GM12878 (cell line): Measurements from ENCODE around the gene MTRF1L. TPM values are rescaled to one million over a fixed set of nuclear protein-coding genes. Genes with fewer than 3 reads are reported as not detected.
"Not testable (repeated sequence)": the region's sequence is repeated elsewhere in the genome, so short reads cannot be mapped to it uniquely, and the experiment has no call there.

Experiments
- ATAC-seq: fragments of 200-7000 bp; cut with Tn5 transposase; 3 replicates; pipeline ENCODE4 v1.9.1; 2020; ENCODE audit warnings: mild to moderate bottlenecking, moderate library complexity
- BruUV-seq: library from RNA; stranded (reverse); fragments of 400-500 nt; replicated peaks from 2 replicates; lab custom pipeline; 2021; lab: Mats Ljungman, UMichigan
- CTCF ChIA-PET: fragments of 300-600 bp; sonication (Branson Sonifier 250); formaldehyde crosslinking; extraction: SDS; loops from one replicate; lab custom pipeline; 2021; ENCODE audit warnings: inconsistent platforms; lab: Yijun Ruan, JAX
- POLR2A ChIA-PET: fragments of 350-600 bp; formaldehyde crosslinking; extraction: SDS; loops from one replicate; lab custom pipeline; 2021; ENCODE audit warnings: inconsistent platforms; lab: Charles Lee
- RAD21 ChIA-PET: fragments of 300-600 bp; sonication (Branson Sonifier 250); formaldehyde crosslinking; loops from one replicate; lab custom pipeline; 2023; ENCODE audit warnings: antibody characterized with exemption; ENCODE audit not compliant: unreplicated experiment; lab: Charles Lee
- SMC1A ChIA-PET: fragments of 300-600 bp; sonication (Branson Sonifier 250); formaldehyde crosslinking; loops from one replicate; lab custom pipeline; 2023; ENCODE audit not compliant: unreplicated experiment, uncharacterized antibody; lab: Charles Lee
- DNase-seq: peaks from one replicate; pipeline ENCODE4 v3.0.0-alpha.2; 2011; ENCODE audit warnings: low read depth, low spot score
- FAIRE-seq: peaks from 3 replicates; lab custom pipeline; 2011; peaks lifted over from hg19 to GRCh38; lab: Jason Lieb, UNC
- H2AFZ ChIP-seq: 2 replicates; pipeline ENCODE4 v1.6.0; 2011; ENCODE audit warnings: low read depth, low read length, control low read depth; ENCODE audit not compliant: control insufficient read depth
- H3K27ac ChIP-seq: 2 replicates; pipeline ENCODE4 v1.5.1; 2011; ENCODE audit warnings: control low read depth; ENCODE audit not compliant: control insufficient read depth, insufficient read depth
- H3K27me3 ChIP-seq, 2 experiments: replicated peaks in 1 of 2; 2 replicates each; pipeline versions ENCODE4 v1.6.0 to v1.6.1; 2011; ENCODE audit warnings: low read length in 1 of 2; ENCODE audit not compliant: control insufficient read depth in 2 of 2, insufficient read depth in 2 of 2
- H3K36me3 ChIP-seq, 2 experiments: 2 replicates each; pipeline ENCODE4 v1.5.1; 2011; ENCODE audit warnings: low read length in 1 of 2; ENCODE audit not compliant: control insufficient read depth in 2 of 2, insufficient read depth in 2 of 2
- H3K4me1 ChIP-seq: 2 replicates; pipeline ENCODE4 v1.6.1; 2011; ENCODE audit warnings: mild to moderate bottlenecking, low read length, moderate library complexity, mixed read lengths; ENCODE audit not compliant: control insufficient read depth, insufficient read depth
- H3K4me2 ChIP-seq: 2 replicates; pipeline ENCODE4 v1.6.0; 2011; ENCODE audit warnings: control low read depth; ENCODE audit not compliant: control insufficient read depth, insufficient read depth
- H3K4me3 ChIP-seq: fragments of 200-600 bp; sonication (generic); 2 replicates; pipeline ENCODE4 v1.5.1; 2016
- H3K79me2 ChIP-seq: 2 replicates; pipeline ENCODE4 v1.6.0; 2011; ENCODE audit warnings: low read length; ENCODE audit not compliant: control insufficient read depth, insufficient read depth
- H3K9ac ChIP-seq: 2 replicates; pipeline ENCODE4 v1.8.0; 2011; ENCODE audit warnings: low read length, control low read depth, mixed read lengths; ENCODE audit not compliant: control insufficient read depth, insufficient read depth
- H3K9me3 ChIP-seq: replicated peaks from 3 replicates; pipeline ENCODE4 v1.5.1; 2011; ENCODE audit warnings: mild to moderate bottlenecking, low read length; ENCODE audit not compliant: control insufficient read depth, insufficient read depth
- H4K20me1 ChIP-seq: 2 replicates; pipeline ENCODE4 v1.6.0; 2011; ENCODE audit not compliant: control insufficient read depth, insufficient read depth
- BCLAF1 ChIP-seq: fragments of 450-650 bp; IDR thresholded peaks from 2 replicates; pipeline ENCODE4 v1.6.1; 2017; ENCODE audit warnings: antibody characterized with exemption, mild to moderate bottlenecking, moderate library complexity
- CHD2 ChIP-seq: IDR thresholded peaks from 2 replicates; pipeline ENCODE4 v1.6.1; 2011; ENCODE audit warnings: low read depth, low read length, improper control_type of control experiment, borderline replicate concordance
- EGR1 ChIP-seq, 2 experiments: IDR thresholded peaks; 1 replicate in 1 of 2; 2 replicates in 1 of 2; pipeline ENCODE4 v1.6.1; 2011 to 2012; ENCODE audit warnings: low read depth in 2 of 2, low read length in 2 of 2, borderline replicate concordance in 1 of 2, mild to moderate bottlenecking in 1 of 2, moderate library complexity in 1 of 2
- HCFC1 ChIP-seq: fragments of 150-350 bp; IDR thresholded peaks from 2 replicates; pipeline ENCODE4 v1.6.1; 2014; ENCODE audit warnings: low read length
- HDAC2 ChIP-seq: fragments of 200-600 bp; sonication (generic); IDR thresholded peaks from 2 replicates; pipeline ENCODE4 v1.6.1; 2017
- MLLT1 ChIP-seq: fragments of 450-650 bp; IDR thresholded peaks from 2 replicates; pipeline ENCODE4 v1.6.1; 2016; ENCODE audit warnings: mild to moderate bottlenecking
- MYB ChIP-seq: fragments of 150-350 bp; IDR thresholded peaks from 2 replicates; pipeline ENCODE4 v1.6.1; 2014; ENCODE audit warnings: mild to moderate bottlenecking, low read depth, low read length, borderline replicate concordance
- RB1 ChIP-seq: fragments of 450-650 bp; formaldehyde crosslinking; IDR thresholded peaks from 2 replicates; pipeline ENCODE4 v1.6.1; 2017; ENCODE audit warnings: mild to moderate bottlenecking, borderline replicate concordance
- ZNF274 ChIP-seq: IDR thresholded peaks from one replicate; pipeline ENCODE4 v1.8.0; 2011; ENCODE audit not compliant: insufficient read length, insufficient read depth
- WGBS: methylation state at CpG from one replicate; pipeline ENCODE4 v1.1.6; 2016; ENCODE audit warnings: low lambda C conversion rate; ENCODE audit not compliant: insufficient replicate concordance, insufficient coverage; ENCODE audit errors: missing lambda C conversion rate; 5-methylcytosine and 5-hydroxymethylcytosine counted together
- in situ Hi-C: fragments of 300-500 bp; cut with MboI; formaldehyde crosslinking; loops from 9 replicates; pipeline ENCODE4 v1.14.3; 2018; ENCODE audit warnings: mixed read lengths
- intact Hi-C: fragments of 100-400 bp; cut with micrococcal nuclease; formaldehyde crosslinking; loops from one replicate; pipeline ENCODE4 v1.14.2; 2022; ENCODE audit not compliant: unreplicated experiment
- polyA plus RNA-seq, 11 experiments: library from polyadenylated mRNA; depleted of rRNA in 4 of 11; unstranded in 6 of 11; stranded (reverse) in 5 of 11; fragments of >200 nt; fragmentation: Nextera tagmentation in 4 of 11; fragmentation: Illumina TruSeq in 1 of 11; extraction: Ambion mirVana in 4 of 11; extraction: Trizol in 1 of 11; gene quantifications; 1 replicate in 1 of 11; 2 replicates in 10 of 11; pipeline versions ENCODE4 v1.2.1 to v1.2.3, GENCODE V29; 2011 to 2016; ENCODE audit warnings: inconsistent platforms in 2 of 11, missing spikeins in 2 of 11, low read depth in 1 of 11
- total RNA-seq, 4 experiments: library from RNA; depleted of rRNA in 3 of 4; stranded (reverse); fragments of >200 nt in 3 of 4; fragmentation: Illumina TruSeq in 1 of 4; extraction: Trizol in 1 of 4; gene quantifications; 2 replicates each; pipeline versions ENCODE4 v1.2.1 to v1.2.3, GENCODE V29; 2013 to 2021

Gene MTRF1L
- total and polyA plus RNA-seq, 10 of the 15 experiments (the other 5 are each of a cell fraction or from before 2014, with no cell fraction given): 5.1 to 21.6 (median 16.1) TPM

- FAIRE-seq, BruUV-seq: not testable (repeated sequence)
- 100% methylated on average over 2 of the region's 2 CpGs for WGBS
Observed at GRCh38 chr6:152999538-152999937, 3.0 kb downstream of the MTRF1L start.

GRCh38 chr6:152993847-152994246, 8.7 kb downstream of the MTRF1L start:
- Histone ChIP-seq H3K27me3 (no peaks in the 10 kb centered on the region), H3K27ac (no peak overlapping the region), H3K9ac (no peak overlapping the region), H3K4me1 (0 out of 2 replicates have a peak, but pooled peaks cover 2% of the 10 kb centered on the region), H3K36me3 (peaks cover 0 to 16% of the 10 kb centered on the region in 2 experiments; a peak in 2 of 4 replicates), H4K20me1 (no peaks in the 10 kb centered on the region), H2AFZ (no peak overlapping the region), H3K4me2 (no peak overlapping the region), H3K9me3 (no peaks in the 10 kb centered on the region; the same call in 2 of the 3 replicates), H3K79me2 (peaks cover 47% of the 10 kb centered on the region), H3K4me3 (no peak overlapping the region)
- ChIA-PET CTCF (no interaction called here), RAD21 (no interaction called here), SMC1A (no interaction called here), POLR2A (no interaction called here)
- DNase-seq (no peak), FAIRE-seq (no peak), ATAC-seq (no peak)
- no TSS peak for BruUV-seq
- TF ChIP-seq MLLT1 (no peak), BCLAF1 (no peak), HCFC1 (no peak), ZNF274 (no peak), HDAC2 (no peak), CHD2 (no peak), RB1 (no peak), EGR1 (IDR thresholded peaks at IDR 0.05; ENCODE audit: borderline replicate concordance in 1 of 2, low read depth in 2 of 2, low read length in 2 of 2) (no peak), MYB (no peak)
- in situ Hi-C loops (loop anchor here (25.0 kb wide), 3 partner anchors 1243 to 1743 kb away; partner anchors contain the start of gene SCAF8), intact Hi-C loops (no loop called here)

More at GRCh38 chr6:152999538-152999937, 3.0 kb downstream of the MTRF1L start:
- H3K4me1 ChIP-seq, H3K27me3 ChIP-seq, intact Hi-C loops, H3K4me2 ChIP-seq, H3K27ac ChIP-seq, DNase-seq, H2AFZ ChIP-seq, H4K20me1 ChIP-seq, ATAC-seq, H3K9ac ChIP-seq, H3K36me3 ChIP-seq, H3K9me3 ChIP-seq, H3K4me3 ChIP-seq: not testable (repeated sequence)
- SMC1A ChIA-PET: interaction anchor here (2.1 to 3.0 kb wide), 4 partner anchors 14 to 26 kb away, joined by 6 to 26 read pairs (median 16); partner anchors contain the start of gene FBXO5
- RAD21 ChIA-PET: interaction anchor here (0.9 to 3.5 kb wide), 5 partner anchors 15 to 105 kb away, joined by 3 to 22 read pairs (median 4); partner anchors contain the start of gene FBXO5
- CTCF ChIA-PET: interaction anchor here (1.0 to 1.6 kb wide), 5 partner anchors 22 to 101 kb away, joined by 3 to 6 read pairs (median 5); no protein-coding TSS in a partner anchor
- in situ Hi-C loops: loop anchor here (25.0 kb wide), 3 partner anchors 1238 to 1738 kb away; partner anchors contain the start of gene SCAF8
- peaks cover 68% of the 10 kb centered on the region for H3K79me2 ChIP-seq
- POLR2A ChIA-PET: interaction anchor here (1.6 to 7.9 kb wide), 3 partner anchors 8 to 21 kb away, joined by 4 to 101 read pairs (median 10); partner anchors contain the start of gene FBXO5
